OCI-LY3 (cell line): ENCODE measurements around the gene AK2.

Experiments
- H2AFZ ChIP-seq: fragments of 200-600, 300-600 bp; shearing (Covaris generic); 2 replicates; pipeline ENCODE4 v1.6.0; 2014; ENCODE audit warnings: antibody characterized with exemption, low read depth, low read length
- H3K27ac ChIP-seq: fragments of 200-600, 300-600 bp; sonication (generic); 2 replicates; pipeline ENCODE4 v1.5.1; 2014; ENCODE audit warnings: mild to moderate bottlenecking, low read length, moderate library complexity, mixed read lengths
- H3K27me3 ChIP-seq: fragments of 200-600, 300-600 bp; sonication (generic); 2 replicates; pipeline ENCODE4 v1.6.1; 2014; ENCODE audit warnings: low read depth, low read length, mixed read lengths
- H3K36me3 ChIP-seq: fragments of 200-600, 300-600 bp; sonication (generic); replicated peaks from 2 replicates; pipeline ENCODE3; 2014; ENCODE audit warnings: low read depth, low read length, mixed read lengths
- H3K4me1 ChIP-seq: fragments of 300-600, 200-600 bp; sonication (generic); 2 replicates; pipeline ENCODE4 v1.6.1; 2014; ENCODE audit warnings: low read length, mixed read lengths
- H3K4me2 ChIP-seq: fragments of 200-600, 300-600 bp; sonication (generic); 2 replicates; pipeline ENCODE4 v1.6.1; 2014; ENCODE audit warnings: low read length, mixed read lengths
- H3K4me3 ChIP-seq: fragments of 300-600, 200-600 bp; sonication (generic); 2 replicates; pipeline ENCODE4 v1.5.1; 2014; ENCODE audit warnings: antibody characterized with exemption, mild to moderate bottlenecking, low read length, moderate library complexity
- H3K79me2 ChIP-seq: fragments of 300-600, 200-600 bp; shearing (Covaris generic); 2 replicates; pipeline ENCODE4 v1.6.1; 2014; ENCODE audit warnings: mild to moderate bottlenecking, low read length, mixed read lengths
- H3K9ac ChIP-seq: fragments of 300-600, 200-600 bp; shearing (Covaris generic); 2 replicates; pipeline ENCODE4 v1.6.0; 2014; ENCODE audit warnings: mild to moderate bottlenecking, low read length, moderate library complexity
- H3K9me3 ChIP-seq: fragments of 200-600, 300-600 bp; shearing (Covaris generic); 2 replicates; pipeline ENCODE4 v1.6.1; 2014; ENCODE audit warnings: low read length, mixed read lengths; ENCODE audit not compliant: insufficient read depth
- H4K20me1 ChIP-seq: fragments of 200-600, 300-600 bp; sonication (generic); 2 replicates; pipeline ENCODE4 v1.6.1; 2016; ENCODE audit warnings: low read length, mixed read lengths; ENCODE audit not compliant: insufficient read depth
- EZH2phosphoT487 ChIP-seq: fragments of 200-600 bp; shearing (Covaris generic); IDR thresholded peaks from 2 replicates; pipeline ENCODE4 v1.6.1; 2018; ENCODE audit warnings: antibody characterized with exemption, mixed run types, low read depth
- TF ChIP-seq, protein P1 (sequence below): fragments of 200-600, 300-600 bp; sonication (generic); IDR thresholded peaks from 2 replicates; pipeline ENCODE4 v1.5.1; 2014; ENCODE audit warnings: antibody characterized with exemption, low read length, low read depth

The AK2 gene

DNA sequence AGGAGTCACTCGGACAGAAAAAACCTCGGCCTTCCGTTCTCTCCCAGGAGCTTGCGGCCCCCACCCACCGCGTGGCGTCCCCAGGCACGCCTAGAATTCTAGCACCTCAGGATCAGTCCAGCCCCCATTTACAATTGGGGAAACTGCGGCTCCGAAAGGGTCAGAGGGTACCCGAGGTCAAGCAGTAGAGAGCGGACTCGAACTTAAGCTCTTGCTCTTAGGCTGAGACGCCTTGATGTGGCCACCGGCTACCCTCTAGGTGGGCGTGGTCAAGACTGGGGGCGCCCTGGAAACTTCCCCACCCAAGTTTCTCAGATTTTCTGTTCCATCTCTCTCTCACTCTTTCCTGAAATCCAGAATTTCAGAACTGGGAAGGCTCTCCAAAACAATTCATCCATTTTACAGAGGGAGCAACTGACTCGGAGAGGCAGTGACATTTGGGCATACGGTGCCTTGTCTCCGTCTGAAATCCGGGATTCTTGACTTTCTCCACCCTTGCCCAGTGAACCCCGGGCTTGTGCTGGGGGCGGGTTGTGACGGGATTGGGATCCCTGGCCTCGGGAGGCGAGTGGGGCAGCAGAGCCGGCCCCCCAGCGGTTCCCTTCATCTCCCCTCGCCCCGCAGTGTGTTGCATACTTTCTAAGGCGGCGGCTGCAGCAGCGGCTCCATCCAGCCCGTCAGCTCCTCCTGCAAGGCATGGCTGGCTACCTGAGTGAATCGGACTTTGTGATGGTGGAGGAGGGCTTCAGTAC lies 45.0 kb upstream of the AK2 start:
- peak overlapping the region; percentile 98 for H3K4me2 ChIP-seq
- H3K4me3 ChIP-seq: peak overlapping the region; percentile 96
- TF ChIP-seq, protein P1, sequence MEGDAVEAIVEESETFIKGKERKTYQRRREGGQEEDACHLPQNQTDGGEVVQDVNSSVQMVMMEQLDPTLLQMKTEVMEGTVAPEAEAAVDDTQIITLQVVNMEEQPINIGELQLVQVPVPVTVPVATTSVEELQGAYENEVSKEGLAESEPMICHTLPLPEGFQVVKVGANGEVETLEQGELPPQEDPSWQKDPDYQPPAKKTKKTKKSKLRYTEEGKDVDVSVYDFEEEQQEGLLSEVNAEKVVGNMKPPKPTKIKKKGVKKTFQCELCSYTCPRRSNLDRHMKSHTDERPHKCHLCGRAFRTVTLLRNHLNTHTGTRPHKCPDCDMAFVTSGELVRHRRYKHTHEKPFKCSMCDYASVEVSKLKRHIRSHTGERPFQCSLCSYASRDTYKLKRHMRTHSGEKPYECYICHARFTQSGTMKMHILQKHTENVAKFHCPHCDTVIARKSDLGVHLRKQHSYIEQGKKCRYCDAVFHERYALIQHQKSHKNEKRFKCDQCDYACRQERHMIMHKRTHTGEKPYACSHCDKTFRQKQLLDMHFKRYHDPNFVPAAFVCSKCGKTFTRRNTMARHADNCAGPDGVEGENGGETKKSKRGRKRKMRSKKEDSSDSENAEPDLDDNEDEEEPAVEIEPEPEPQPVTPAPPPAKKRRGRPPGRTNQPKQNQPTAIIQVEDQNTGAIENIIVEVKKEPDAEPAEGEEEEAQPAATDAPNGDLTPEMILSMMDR: no peak
- TF ChIP-seq EZH2phosphoT487: no peak
- peak overlapping the region; percentile 59; the same call in 1 of the 2 replicates for H3K9ac ChIP-seq
- no peak overlapping the region for H3K27ac ChIP-seq
- H3K79me2 ChIP-seq: no peaks in the 10 kb centered on the region
- no peaks in the 10 kb centered on the region for H3K9me3 ChIP-seq
- no peaks in the 10 kb centered on the region for H3K36me3 ChIP-seq
- no peaks in the 10 kb centered on the region for H4K20me1 ChIP-seq
- H2AFZ ChIP-seq: peak overlapping the region; percentile 65; the same call in 1 of the 2 replicates
- H3K27me3 ChIP-seq: peaks cover 11% of the 10 kb centered on the region; the same call in 1 of the 2 replicates
- H3K4me1 ChIP-seq: peaks cover 15% of the 10 kb centered on the region

GRCh38 chr1:33080885-33081553 lies 44.3 kb upstream of the AK2 start, which contains the start of gene AZIN2:
AZIN2 (plus strand) TSS chr1:33081153; CDS start chr1:33082250, 1,097 bp downstream.
- Histone ChIP-seq H3K9me3 (no peaks in the 10 kb centered on the region), H3K4me3 (peak within 1 kb of the TSS; percentile 96), H3K79me2 (no peaks in the 10 kb centered on the region), H3K27me3 (peaks cover 11% of the 10 kb centered on the region; the same call in 1 of the 2 replicates), H3K36me3 (no peaks in the 10 kb centered on the region), H3K4me2 (peak within 1 kb of the TSS; percentile 98), H3K27ac (no peak within 1 kb of the TSS), H3K9ac (peak within 1 kb of the TSS; percentile 59), H2AFZ (peak within 1 kb of the TSS; percentile 94; the same call in 1 of the 2 replicates), H4K20me1 (no peaks in the 10 kb centered on the region), H3K4me1 (peaks cover 12% of the 10 kb centered on the region)
- no peak for TF ChIP-seq EZH2phosphoT487
- TF ChIP-seq, protein P1: no peak

DNA sequence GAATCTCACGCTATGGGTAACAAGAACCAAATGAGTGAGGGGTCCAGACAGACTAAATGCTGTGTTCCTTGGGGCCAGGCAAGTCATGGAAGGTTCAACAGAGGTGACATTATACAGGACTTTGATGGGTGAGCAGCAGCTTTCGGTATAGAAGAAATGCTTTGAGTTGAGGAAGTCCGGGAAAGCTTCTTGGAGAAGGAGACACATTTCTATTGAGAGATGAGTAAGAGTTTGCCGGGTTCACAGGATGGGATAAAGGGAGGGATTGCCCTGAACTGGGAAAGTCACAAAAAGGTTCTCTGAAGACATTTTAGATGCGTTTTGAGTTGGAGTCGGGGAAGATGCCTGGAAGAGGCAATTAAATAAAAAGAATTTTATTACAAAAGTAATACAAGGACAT lies 43.7 kb upstream of the AK2 start:
- peak overlapping the region; percentile 98 for H3K4me2 ChIP-seq
- H4K20me1 ChIP-seq: no peaks in the 10 kb centered on the region
- peaks cover 9% of the 10 kb centered on the region for H3K4me1 ChIP-seq
- H2AFZ ChIP-seq: peak overlapping the region; percentile 94; the same call in 1 of the 2 replicates
- H3K9ac ChIP-seq: peak overlapping the region; percentile 59
- no peak overlapping the region for H3K27ac ChIP-seq
- no peak for TF ChIP-seq EZH2phosphoT487
- TF ChIP-seq, protein P1: no peak
- H3K27me3 ChIP-seq: peaks cover 11% of the 10 kb centered on the region; the same call in 1 of the 2 replicates
- H3K4me3 ChIP-seq: peak overlapping the region; percentile 96
- no peaks in the 10 kb centered on the region for H3K79me2 ChIP-seq
- no peaks in the 10 kb centered on the region for H3K9me3 ChIP-seq
- no peaks in the 10 kb centered on the region for H3K36me3 ChIP-seq

- Histone ChIP-seq H2AFZ (no peak overlapping the region), H3K27ac (no peak overlapping the region), H3K27me3 (peaks cover 9% of the 10 kb centered on the region; the same call in 1 of the 2 replicates), H3K9ac (no peak overlapping the region), H3K36me3 (no peaks in the 10 kb centered on the region), H3K4me1 (peaks cover 9% of the 10 kb centered on the region), H3K9me3 (no peaks in the 10 kb centered on the region), H3K4me2 (no peak overlapping the region), H3K79me2 (no peaks in the 10 kb centered on the region), H4K20me1 (no peaks in the 10 kb centered on the region), H3K4me3 (no peak overlapping the region)
- TF ChIP-seq, protein P1: no peak
- TF ChIP-seq EZH2phosphoT487: no peak
Observed at GRCh38 chr1:33078030-33078591, 41.4 kb upstream of the AK2 start.
